ENCODE data around the gene SH2D6.

GRCh38 chr2:85440729-85441128 lies 22.2 kb downstream of the SH2D6 start:
- TF ChIP-seq, protein P1, sequence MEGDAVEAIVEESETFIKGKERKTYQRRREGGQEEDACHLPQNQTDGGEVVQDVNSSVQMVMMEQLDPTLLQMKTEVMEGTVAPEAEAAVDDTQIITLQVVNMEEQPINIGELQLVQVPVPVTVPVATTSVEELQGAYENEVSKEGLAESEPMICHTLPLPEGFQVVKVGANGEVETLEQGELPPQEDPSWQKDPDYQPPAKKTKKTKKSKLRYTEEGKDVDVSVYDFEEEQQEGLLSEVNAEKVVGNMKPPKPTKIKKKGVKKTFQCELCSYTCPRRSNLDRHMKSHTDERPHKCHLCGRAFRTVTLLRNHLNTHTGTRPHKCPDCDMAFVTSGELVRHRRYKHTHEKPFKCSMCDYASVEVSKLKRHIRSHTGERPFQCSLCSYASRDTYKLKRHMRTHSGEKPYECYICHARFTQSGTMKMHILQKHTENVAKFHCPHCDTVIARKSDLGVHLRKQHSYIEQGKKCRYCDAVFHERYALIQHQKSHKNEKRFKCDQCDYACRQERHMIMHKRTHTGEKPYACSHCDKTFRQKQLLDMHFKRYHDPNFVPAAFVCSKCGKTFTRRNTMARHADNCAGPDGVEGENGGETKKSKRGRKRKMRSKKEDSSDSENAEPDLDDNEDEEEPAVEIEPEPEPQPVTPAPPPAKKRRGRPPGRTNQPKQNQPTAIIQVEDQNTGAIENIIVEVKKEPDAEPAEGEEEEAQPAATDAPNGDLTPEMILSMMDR (IDR thresholded peaks at IDR 0.05) = no peak
- no peak for TF ChIP-seq ZFX (IDR thresholded peaks at IDR 0.05; ENCODE audit: borderline replicate concordance)

All from 22Rv1 (cell line).